RWPE1 (cell line): ENCODE results near the gene COL5A3.

Source experiments
- CTCF ChIA-PET: fragments of 350-600 bp; sonication (Branson Sonifier 250); formaldehyde crosslinking; extraction: SDS; loops from one replicate; lab custom pipeline; 2021; lab: Yijun Ruan, JAX
- POLR2A ChIA-PET: fragments of 400-600 bp; formaldehyde crosslinking; extraction: SDS; loops from one replicate; lab custom pipeline; 2020; ENCODE audit warnings: antibody characterized with exemption; ENCODE audit not compliant: low non-redundant PET; lab: Yijun Ruan, JAX
- DNase-seq: peaks from one replicate; pipeline ENCODE4 v3.0.0; 2012; ENCODE audit warnings: low spot score
- H3K27ac ChIP-seq: fragments of 450-650 bp; 2 replicates; pipeline ENCODE4 v1.5.1; 2017
- TF ChIP-seq, protein P1 (sequence below): fragments of 450-650 bp; conservative IDR thresholded peaks from 2 replicates; pipeline ENCODE4 v1.5.1; 2017; ENCODE audit warnings: low read depth, mild to moderate bottlenecking

COL5A3 gene

GRCh38 chr19:9989504-9989903 lies 20.8 kb downstream of the COL5A3 start:
- CTCF ChIA-PET: no interaction called here
- POLR2A ChIA-PET: no interaction called here
- H3K27ac ChIP-seq: no peak overlapping the region
- TF ChIP-seq, protein P1, sequence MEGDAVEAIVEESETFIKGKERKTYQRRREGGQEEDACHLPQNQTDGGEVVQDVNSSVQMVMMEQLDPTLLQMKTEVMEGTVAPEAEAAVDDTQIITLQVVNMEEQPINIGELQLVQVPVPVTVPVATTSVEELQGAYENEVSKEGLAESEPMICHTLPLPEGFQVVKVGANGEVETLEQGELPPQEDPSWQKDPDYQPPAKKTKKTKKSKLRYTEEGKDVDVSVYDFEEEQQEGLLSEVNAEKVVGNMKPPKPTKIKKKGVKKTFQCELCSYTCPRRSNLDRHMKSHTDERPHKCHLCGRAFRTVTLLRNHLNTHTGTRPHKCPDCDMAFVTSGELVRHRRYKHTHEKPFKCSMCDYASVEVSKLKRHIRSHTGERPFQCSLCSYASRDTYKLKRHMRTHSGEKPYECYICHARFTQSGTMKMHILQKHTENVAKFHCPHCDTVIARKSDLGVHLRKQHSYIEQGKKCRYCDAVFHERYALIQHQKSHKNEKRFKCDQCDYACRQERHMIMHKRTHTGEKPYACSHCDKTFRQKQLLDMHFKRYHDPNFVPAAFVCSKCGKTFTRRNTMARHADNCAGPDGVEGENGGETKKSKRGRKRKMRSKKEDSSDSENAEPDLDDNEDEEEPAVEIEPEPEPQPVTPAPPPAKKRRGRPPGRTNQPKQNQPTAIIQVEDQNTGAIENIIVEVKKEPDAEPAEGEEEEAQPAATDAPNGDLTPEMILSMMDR: no peak
- no peak for DNase-seq

GRCh38 chr19:9986787-9987281 lies 23.5 kb downstream of the COL5A3 start:
- ChIA-PET POLR2A (no interaction called here), CTCF (interaction anchor here (1.1 kb wide), 1 partner anchor 41 kb away, joined by 5 read pairs; no protein-coding TSS in a partner anchor)
- TF ChIP-seq, protein P1: no peak
- no peak overlapping the region for H3K27ac ChIP-seq
- no peak for DNase-seq

DNA sequence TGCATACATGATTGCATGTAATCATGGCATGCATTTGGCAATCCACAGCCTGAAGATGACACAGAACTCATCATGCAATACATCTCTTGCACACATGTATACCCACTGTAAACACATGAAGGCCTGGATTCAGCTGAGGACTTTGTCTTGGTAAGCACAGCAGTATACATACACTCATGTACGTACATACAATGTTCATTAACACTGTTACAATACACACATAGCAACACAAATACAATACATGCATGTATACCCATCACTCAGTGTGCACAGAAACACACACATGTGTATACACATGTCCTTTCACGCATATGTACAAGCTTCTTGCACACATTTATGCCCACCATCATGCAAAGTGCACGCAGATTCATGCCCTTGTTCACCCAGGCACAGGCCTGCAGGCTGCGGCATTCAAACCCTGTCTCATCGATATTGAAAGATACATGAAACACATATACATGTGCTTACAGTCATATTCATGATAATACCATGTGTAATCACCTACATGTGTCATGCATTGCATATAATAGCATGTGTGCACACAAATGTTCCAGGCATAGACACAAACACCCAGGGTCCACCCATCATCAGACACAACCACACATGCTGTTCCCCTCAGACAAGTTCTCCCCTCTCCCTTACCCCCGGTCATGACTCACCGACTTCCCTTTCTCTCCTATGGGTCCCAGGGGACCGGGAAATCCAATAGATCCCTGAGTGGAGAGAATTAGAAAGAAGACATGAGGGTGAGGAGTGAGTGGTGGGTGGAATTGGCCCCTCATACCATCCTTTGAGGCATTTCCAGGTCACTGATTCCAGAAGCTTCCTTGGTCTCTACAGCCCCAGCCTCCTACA lies 28.7 kb downstream of the COL5A3 start:
- DNase-seq: no peak
- ChIA-PET CTCF (interaction anchor here (4.6 kb wide), 1 partner anchor 19 kb away, joined by 38 read pairs; no protein-coding TSS in a partner anchor), POLR2A (no interaction called here)
- TF ChIP-seq, protein P1: no peak
- no peak overlapping the region for H3K27ac ChIP-seq

DNA sequence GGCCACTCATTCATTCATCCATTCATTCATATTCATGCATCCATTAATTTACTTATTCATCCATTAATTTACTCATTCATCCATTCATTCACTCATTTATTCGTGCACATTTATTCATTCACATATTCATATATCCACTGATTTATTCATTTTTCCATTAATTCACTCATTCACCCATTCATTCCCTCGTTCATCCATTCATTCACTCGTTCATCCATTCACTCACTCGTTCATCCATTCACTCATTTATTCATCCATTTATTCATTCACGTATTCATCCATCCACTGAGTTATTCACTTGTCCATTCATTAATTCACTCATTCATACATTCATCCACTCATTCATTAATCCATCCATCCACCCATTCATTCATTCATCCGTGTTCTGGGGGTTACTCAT lies 38.2 kb downstream of the COL5A3 start:
- TF ChIP-seq, protein P1: no peak
- POLR2A ChIA-PET: no interaction called here
- H3K27ac ChIP-seq: no peak overlapping the region
- no peak for DNase-seq
- CTCF ChIA-PET: no interaction called here

- TF ChIP-seq, protein P1: no peak
- no peak for DNase-seq
- POLR2A ChIA-PET: no interaction called here
- H3K27ac ChIP-seq: no peak overlapping the region
- CTCF ChIA-PET: no interaction called here
Measured at GRCh38 chr19:9971166-9971897, 39.0 kb downstream of the COL5A3 start.

DNA sequence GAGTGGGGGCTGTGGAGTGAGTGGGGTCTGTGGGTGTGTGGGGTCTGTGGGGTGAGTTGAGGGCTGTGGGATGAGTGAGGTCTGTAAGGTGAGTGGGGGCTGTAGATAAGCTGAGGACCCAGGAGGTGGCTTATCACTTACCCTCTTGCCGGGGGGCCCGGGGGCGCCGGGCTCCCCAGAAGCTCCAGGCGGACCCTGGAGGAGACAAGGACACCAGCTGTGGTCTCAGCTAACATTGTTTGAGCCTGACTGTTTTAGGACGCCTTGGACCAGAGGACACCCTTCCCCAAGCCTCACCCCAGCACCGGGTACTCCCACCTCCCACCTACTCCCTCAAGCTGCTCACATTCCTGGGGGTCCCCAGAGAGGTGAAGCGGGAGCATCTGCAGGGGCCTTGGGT lies 39.8 kb downstream of the COL5A3 start:
- DNase-seq: no peak
- POLR2A ChIA-PET: interaction anchor here (0.6 kb wide), 1 partner anchor 276 kb away, joined by 6 read pairs; no protein-coding TSS in a partner anchor
- TF ChIP-seq, protein P1: no peak
- no peak overlapping the region for H3K27ac ChIP-seq
- CTCF ChIA-PET: no interaction called here
